ENCODE results near the gene CFAP74.

DNA sequence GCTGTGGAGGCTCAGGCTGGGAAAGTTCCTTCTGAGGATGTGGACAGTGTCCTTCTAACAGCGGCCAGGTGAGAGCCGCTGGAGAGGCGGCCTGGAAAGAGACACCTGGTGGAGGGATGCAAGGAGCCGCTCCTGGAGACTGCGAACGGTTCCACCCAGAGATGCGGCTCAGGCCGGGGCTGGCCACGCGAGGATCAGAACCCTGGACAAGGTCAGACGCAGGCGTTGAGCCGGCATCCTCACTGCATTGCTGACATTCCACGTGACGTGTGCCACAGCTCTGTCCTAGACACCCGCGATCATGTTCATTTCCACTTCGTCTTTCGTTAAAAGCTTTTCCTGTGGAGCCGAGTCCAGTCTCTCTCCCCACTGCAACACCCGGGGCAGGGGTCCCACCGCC, 28.8 kb downstream of the CFAP74 start:
- TF ChIP-seq GATA3 (IDR thresholded peaks at IDR 0.05; ENCODE audit: low read depth, low read length) (no peak), GATA2 (IDR thresholded peaks at IDR 0.05; ENCODE audit: low read depth, low read length) (no peak)
